Activated T-cell treated with anti-CD3 and anti-CD28 coated beads, Interleukin-2, amount 50 U/mL, for 1 hour (primary cell): ENCODE measurements around the gene EGLN2.
"Not testable (repeated sequence)": the region's sequence is repeated elsewhere in the genome, so short reads cannot be mapped to it uniquely, and the experiment has no call there.

Source experiments
- DNase-seq: peaks from one replicate; pipeline ENCODE4 v3.0.0-alpha.2; 2020

The EGLN2 gene

GRCh38 chr19:40776932-40777644, 21.9 kb upstream of the EGLN2 start:
- peak; percentile 81 for DNase-seq

DNA sequence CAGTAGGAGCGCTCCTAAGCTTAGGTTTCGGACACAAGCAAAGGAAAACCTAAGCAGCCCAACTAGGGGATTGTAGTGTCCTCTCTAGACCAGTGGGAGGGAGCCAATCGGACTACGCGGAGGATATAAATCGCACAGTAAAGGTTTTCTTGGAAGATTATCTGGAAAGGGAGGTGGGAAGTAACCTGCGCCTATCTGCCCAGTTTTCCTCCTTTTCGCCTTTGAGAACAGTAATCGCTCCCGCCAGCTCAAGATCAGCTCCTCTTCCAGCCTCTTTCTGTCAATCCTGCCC, 21.4 kb upstream of the EGLN2 start:
- no peak for DNase-seq

GRCh38 chr19:40777937-40778705, 20.9 kb upstream of the EGLN2 start, which contains the start of gene RAB4B:
TSS of gene RAB4B (plus strand) at chr19:40778247. CDS start at chr19:40778376, 129 bp downstream.
- DNase-seq = peak; percentile 99

GRCh38 chr19:40778706-40779284, 20.2 kb upstream of the EGLN2 start:
- DNase-seq = no peak

- DNase-seq = no peak
Observed at GRCh38 chr19:40780582-40780981, 18.4 kb upstream of the EGLN2 start.

DNA sequence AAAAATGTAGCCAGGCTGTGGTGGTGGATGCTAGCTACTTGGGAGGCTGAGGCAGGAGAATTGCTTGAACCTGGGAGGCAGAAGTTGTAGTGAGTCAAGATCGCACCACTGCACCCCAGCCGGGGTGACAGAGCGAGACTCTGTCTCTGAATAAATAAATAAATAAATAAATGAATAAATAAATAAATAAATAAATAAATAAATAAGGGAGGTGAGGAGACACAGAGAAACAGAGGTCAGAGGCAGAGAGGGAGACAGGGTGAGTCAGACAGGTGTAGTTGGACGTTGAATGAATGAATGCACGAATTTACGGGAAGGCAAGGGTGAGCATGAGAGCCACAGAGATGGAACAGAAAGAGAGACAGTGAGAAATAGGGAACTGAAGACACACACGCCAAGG, 17.9 kb upstream of the EGLN2 start:
- DNase-seq = no peak

DNA sequence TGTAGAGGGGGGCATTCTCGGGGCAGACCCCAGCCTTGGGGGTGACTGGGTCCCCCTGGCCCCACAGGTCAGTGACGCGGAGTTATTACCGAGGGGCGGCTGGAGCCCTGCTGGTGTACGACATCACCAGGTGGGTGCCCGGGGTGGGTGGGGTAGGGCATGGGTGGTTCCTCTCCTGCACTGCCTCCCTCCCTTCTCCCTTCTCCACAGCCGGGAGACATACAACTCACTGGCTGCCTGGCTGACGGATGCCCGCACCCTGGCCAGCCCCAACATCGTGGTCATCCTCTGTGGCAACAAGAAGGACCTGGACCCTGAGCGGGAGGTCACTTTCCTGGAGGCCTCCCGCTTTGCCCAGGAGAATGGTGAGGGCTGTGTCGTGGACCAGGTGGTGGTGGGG, 15.3 kb upstream of the EGLN2 start:
- no peak for DNase-seq

- DNase-seq = not testable (repeated sequence)
Observed at GRCh38 chr19:40784146-40784545, 14.8 kb upstream of the EGLN2 start.

DNA sequence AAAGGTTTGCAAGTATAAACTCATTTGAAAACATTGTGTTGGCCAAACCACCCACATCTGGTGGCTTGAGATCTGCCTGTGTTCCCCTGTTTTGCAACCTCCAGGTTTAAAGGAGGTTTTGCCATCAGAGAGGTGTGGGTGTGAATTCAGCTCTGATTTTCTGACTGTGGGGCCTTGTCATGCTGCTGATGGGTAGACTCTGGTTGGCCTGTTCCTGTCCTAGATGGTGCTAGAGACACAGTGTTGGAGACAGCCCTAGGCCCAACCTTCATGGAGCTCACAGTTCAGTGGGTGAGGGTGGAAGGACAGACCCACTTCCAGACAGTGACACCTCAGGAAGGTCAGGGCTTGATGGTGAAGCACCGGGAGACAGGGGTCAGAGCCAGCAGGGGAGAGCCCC, 13.5 kb upstream of the EGLN2 start:
- DNase-seq = no peak

- no peak for DNase-seq
Observed at GRCh38 chr19:40786060-40787037, 12.6 kb upstream of the EGLN2 start.

DNA sequence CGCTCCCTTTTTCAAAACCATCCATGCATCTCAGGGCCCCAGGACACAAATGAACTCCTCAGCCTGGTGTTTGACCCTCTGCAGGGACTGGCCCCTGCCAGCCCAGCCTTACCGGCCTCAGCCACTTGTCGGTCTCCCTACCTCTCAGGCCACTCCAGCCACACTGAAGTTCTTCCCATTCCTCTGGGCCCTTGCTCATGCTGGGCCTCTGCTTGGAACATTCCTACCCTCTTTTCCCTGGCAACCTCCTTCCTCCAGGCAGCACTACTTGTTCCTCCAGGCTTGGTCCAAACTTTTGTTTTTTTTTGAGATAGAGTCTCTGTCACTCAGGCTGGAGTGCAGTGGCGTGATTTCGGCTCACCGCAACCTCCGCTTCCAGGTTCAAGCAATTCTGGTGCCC, 7.6 kb upstream of the EGLN2 start:
- no peak for DNase-seq

GRCh38 chr19:40791996-40792395, 7.0 kb upstream of the EGLN2 start:
- no peak for DNase-seq

- no peak for DNase-seq
Observed at GRCh38 chr19:40797166-40797962, 1.6 kb upstream of the EGLN2 start.

DNA sequence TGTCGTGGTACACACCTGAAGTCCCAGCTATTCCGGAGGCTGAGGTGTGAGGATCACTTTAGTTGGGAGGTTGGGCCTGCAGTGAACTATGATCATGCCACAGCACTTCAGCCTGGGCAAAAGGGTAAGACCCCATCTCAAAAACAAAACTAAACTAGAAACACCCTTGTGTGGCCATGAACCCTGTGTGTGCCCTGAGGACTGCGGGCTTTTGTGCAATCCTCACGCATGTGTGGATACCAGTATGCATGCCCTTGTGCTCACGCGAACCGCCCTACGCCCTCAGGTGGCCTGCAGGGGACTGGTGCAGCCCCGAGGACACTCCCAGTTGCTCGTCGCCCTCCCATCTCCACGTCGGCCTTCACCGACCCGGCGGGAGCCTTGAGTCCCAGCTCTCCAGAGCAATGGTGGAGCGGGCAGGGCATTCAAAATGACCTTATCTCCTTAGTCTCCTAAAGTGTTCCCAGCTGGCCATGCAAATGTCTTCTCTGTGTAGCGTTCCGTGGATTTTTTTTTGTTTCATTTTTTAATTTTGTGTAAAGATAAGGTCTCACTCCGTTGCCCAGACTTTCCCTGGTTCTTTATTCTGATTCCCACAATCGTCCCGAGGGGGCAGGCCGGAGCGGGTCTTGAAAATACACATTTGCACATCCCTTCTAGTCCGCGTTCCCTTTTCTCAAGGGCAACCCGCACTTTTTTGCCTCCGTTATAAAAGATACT, 868 bp upstream of the EGLN2 start:
- DNase-seq = peak; percentile 73

GRCh38 chr19:40799558-40800338, 757 bp downstream of the EGLN2 start:
- peak; percentile 40 for DNase-seq

DNA sequence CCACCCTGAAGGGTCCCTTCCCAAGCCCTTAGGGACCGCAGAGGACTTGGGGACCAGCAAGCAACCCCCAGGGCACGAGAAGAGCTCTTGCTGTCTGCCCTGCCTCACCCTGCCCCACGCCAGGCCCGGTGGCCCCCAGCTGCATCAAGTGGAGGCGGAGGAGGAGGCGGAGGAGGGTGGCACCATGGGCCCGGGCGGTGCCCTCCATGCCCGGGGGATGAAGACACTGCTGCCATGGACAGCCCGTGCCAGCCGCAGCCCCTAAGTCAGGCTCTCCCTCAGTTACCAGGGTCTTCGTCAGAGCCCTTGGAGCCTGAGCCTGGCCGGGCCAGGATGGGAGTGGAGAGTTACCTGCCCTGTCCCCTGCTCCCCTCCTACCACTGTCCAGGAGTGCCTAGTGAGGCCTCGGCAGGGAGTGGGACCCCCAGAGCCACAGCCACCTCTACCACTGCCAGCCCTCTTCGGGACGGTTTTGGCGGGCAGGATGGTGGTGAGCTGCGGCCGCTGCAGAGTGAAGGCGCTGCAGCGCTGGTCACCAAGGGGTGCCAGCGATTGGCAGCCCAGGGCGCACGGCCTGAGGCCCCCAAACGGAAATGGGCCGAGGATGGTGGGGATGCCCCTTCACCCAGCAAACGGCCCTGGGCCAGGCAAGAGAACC, 1.5 kb downstream of the EGLN2 start:
- peak; percentile 36 for DNase-seq

DNA sequence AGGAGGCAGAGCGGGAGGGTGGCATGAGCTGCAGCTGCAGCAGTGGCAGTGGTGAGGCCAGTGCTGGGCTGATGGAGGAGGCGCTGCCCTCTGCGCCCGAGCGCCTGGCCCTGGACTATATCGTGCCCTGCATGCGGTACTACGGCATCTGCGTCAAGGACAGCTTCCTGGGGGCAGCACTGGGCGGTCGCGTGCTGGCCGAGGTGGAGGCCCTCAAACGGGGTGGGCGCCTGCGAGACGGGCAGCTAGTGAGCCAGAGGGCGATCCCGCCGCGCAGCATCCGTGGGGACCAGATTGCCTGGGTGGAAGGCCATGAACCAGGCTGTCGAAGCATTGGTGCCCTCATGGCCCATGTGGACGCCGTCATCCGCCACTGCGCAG, 2.0 kb downstream of the EGLN2 start:
- no peak for DNase-seq

DNA sequence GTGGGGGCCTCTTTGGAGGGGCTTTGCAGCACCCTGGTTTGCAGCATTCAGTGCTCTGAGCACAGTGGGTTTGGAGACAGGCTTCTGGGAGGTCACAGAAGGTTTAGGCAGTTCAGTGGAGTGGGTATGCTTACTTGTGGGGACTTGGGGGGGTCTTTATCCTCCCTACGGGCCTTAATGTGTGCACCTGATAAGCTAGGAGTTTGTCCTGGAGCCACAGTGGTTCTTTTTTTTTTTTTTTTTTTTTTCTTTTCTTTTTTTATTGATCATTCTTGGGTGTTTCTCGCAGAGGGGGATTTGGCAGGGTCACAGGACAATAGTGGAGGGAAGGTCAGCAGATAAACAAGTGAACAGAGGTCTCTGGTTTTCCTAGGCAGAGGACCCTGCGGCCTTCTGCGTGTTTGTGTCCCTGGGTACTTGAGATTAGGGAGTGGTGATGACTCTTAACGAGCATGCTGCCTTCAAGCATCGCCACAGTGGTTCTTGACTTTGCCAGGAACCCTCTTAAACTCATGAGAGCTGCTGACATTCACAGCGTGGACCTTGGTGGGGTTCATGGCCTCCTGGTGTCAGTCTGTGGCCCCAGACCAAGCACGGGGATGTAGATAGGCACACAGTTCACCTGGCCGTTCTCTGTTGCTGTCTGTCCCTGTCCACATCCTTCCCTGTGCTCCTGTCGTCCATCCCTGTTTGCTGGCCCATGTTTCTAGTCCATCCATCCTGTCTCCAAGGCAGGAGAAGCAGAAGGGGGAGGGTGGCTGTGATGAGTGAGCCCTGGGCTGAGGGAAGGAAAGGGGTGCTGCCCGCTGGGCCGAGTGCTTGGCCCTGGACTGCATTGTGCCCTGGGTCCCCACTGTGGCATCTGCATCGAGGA, 2.7 kb downstream of the EGLN2 start:
- DNase-seq = no peak
